Mesodermal cell (in vitro differentiated cells): ENCODE results near the gene SMIM9.

Experiments
- H3K27ac ChIP-seq: 2 replicates; pipeline ENCODE4 v1.7.0; 2013; ENCODE audit warnings: mild to moderate bottlenecking, low read depth, low read length, moderate library complexity; ENCODE audit not compliant: severe bottlenecking
- H3K36me3 ChIP-seq: 2 replicates; pipeline ENCODE4 v1.7.1; 2013; ENCODE audit warnings: mild to moderate bottlenecking, low read length, moderate library complexity; ENCODE audit not compliant: control insufficient read depth, insufficient read depth
- H3K4me1 ChIP-seq: one replicate; pipeline ENCODE4 v1.7.1; 2013; ENCODE audit warnings: mild to moderate bottlenecking, low read length; ENCODE audit not compliant: insufficient read depth, control insufficient read depth, poor library complexity, severe bottlenecking
- H3K4me3 ChIP-seq: 2 replicates; pipeline ENCODE4 v1.7.0; 2013; ENCODE audit warnings: low read length, control low read depth, mild to moderate bottlenecking; ENCODE audit not compliant: insufficient read depth, poor library complexity, severe bottlenecking; ENCODE audit errors: extremely low read depth
- H3K9me3 ChIP-seq: 2 replicates; pipeline ENCODE4 v1.7.1; 2013; ENCODE audit warnings: mild to moderate bottlenecking, low read length, moderate library complexity; ENCODE audit not compliant: control insufficient read depth
- WGBS, 2 experiments: methylation state at CpG; one replicate each; pipeline ENCODE4 v1.1.5; 2013; ENCODE audit warnings: missing lambda C conversion rate in 2 of 2; ENCODE audit not compliant: insufficient coverage in 2 of 2; 5-methylcytosine and 5-hydroxymethylcytosine counted together

The SMIM9 gene

GRCh38 chrX:154800478-154801210, 33.8 kb downstream of the SMIM9 start:
- Histone ChIP-seq H3K36me3 (no peaks in the 10 kb centered on the region), H3K9me3 (no peaks in the 10 kb centered on the region), H3K27ac (no peak overlapping the region), H3K4me1 (peaks cover 23% of the 10 kb centered on the region), H3K4me3 (no peak overlapping the region)
- 92% methylated on average over 2 of the region's 8 CpGs; no CpG with 5 or more reads in 1 of the 2 experiments for WGBS, 2 experiments

GRCh38 chrX:154799556-154800348, 34.7 kb downstream of the SMIM9 start:
- Histone ChIP-seq H3K4me1 (peaks cover 23% of the 10 kb centered on the region), H3K4me3 (no peak overlapping the region), H3K27ac (peak overlapping the region; percentile 80), H3K9me3 (no peaks in the 10 kb centered on the region), H3K36me3 (no peaks in the 10 kb centered on the region)
- WGBS, 2 experiments, result 40 to 79% methylated on average over 2 of the region's 9 CpGs

GRCh38 chrX:154797006-154797405, 37.5 kb downstream of the SMIM9 start:
- Histone ChIP-seq H3K4me3 (no peak overlapping the region), H3K36me3 (no peaks in the 10 kb centered on the region), H3K27ac (no peak overlapping the region), H3K9me3 (no peaks in the 10 kb centered on the region), H3K4me1 (peaks cover 23% of the 10 kb centered on the region)
- WGBS, 2 experiments, result 100% methylated on average over 1 of the region's 6 CpGs; no CpG with 5 or more reads in 1 of the 2 experiments

DNA sequence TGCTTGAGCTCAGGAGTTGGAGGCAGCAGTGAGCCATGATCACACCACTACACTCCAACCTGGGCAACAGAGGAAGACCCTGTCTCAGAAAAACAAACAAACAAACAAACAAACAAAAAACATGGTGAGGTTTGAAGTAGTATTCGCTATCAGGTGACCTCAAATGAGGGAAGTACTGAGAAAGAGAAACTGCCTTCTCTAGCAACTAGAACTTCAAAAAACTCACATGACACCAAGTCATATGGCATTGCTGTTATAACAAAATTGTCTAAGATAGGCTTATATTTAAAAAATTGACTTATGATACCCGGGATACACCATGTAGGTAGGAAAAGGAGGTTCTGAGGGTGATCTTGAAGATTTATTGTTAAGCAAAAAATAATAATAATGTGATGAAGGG, 39.4 kb downstream of the SMIM9 start:
- no peaks in the 10 kb centered on the region for H3K36me3 ChIP-seq
- no peak overlapping the region for H3K4me3 ChIP-seq
- peaks cover 17% of the 10 kb centered on the region for H3K4me1 ChIP-seq
- no peaks in the 10 kb centered on the region for H3K9me3 ChIP-seq
- WGBS, 2 experiments, result no CpG with 5 or more reads among the region's 2 CpGs
- no peak overlapping the region for H3K27ac ChIP-seq

DNA sequence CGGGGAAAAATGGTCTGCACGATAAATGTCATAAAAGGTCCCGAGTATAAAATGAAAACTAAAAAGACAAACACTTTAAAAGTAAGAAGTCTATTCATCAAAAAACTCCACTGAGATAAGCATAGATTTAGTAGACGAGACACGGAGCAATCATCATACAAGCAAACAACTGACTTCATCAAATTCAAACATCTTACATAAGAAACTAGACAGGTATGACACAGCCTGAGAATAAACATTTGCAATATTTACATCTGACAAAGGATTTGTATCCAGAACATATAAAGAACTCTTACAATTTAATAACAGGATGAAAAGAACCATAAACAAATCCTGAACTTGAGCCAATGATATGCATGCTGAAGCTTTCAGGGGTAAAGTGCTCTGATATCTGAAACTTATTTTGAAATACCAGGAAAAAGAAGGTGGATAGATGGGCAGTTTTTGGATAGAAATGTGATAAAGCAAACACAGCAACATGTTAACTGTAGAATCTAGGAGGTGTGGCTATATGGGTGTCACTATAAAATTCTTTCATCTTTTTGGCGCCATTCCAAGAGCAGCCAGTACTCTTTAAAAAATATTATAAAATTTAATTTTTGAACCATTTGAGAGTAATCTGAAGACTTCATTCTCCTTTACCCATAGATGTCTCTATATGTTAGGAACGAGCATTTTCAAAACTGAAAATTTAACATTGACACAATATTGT, 41.2 kb downstream of the SMIM9 start:
- WGBS, 2 experiments, result 82 to 100% methylated on average over 1 to 3 of the region's 7 CpGs
- no peaks in the 10 kb centered on the region for H3K36me3 ChIP-seq
- H3K27ac ChIP-seq, result no peak overlapping the region
- no peaks in the 10 kb centered on the region for H3K9me3 ChIP-seq
- H3K4me3 ChIP-seq, result no peak overlapping the region
- peaks cover 8% of the 10 kb centered on the region for H3K4me1 ChIP-seq

- Histone ChIP-seq H3K4me3 (no peak overlapping the region), H3K36me3 (no peaks in the 10 kb centered on the region), H3K27ac (no peak overlapping the region), H3K4me1 (peaks cover under 1% of the 10 kb centered on the region), H3K9me3 (no peaks in the 10 kb centered on the region)
- WGBS, 2 experiments, result 100% methylated on average over 2 of the region's 8 CpGs; no CpG with 5 or more reads in 1 of the 2 experiments
These were observed 42.5 kb downstream of the SMIM9 start for GRCh38 chrX:154791939-154792338.

DNA sequence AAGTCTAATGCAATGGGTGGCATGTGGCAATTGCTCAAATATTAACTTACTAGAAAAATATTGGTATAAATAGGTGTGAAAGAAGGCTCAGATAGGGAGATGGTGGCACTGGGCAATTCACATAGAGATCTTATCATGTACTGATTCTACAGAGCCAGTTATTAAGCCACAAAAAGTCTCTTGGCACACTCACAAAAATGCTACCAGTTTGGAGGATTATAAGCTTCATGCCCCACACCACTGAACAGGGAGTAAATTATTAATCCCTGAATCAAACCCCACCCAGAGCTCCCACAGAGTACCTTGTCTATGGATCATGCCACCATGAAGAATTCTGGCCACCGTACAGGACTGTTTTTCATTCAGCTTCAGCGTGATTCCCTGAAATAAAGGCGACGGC, 43.0 kb downstream of the SMIM9 start:
- Histone ChIP-seq H3K4me1 (no peaks in the 10 kb centered on the region), H3K4me3 (no peak overlapping the region), H3K27ac (no peak overlapping the region), H3K36me3 (no peaks in the 10 kb centered on the region), H3K9me3 (no peaks in the 10 kb centered on the region)
- whole genome bisulfite sequencing, 2 experiments, result no CpG with 5 or more reads among the region's 4 CpGs

DNA sequence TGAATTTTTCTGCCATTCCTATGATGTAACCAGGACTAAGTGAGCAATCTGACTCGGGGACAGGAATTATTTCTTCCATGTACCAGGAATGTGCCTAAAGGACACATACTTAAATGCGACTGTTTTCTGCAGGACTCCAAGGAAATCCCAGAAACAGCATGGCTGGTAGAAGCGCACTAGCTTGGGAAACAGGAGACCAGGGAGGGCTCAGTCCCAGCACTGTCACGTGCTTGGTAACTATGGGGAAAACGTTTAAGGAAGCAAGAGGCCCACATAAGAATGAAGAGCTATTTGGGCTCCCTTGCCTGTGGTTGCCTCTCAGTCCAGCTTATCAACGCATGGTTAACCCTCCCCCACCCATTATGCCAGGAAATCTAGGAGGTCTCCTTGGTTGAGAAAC, 48.7 kb downstream of the SMIM9 start:
- 80 to 95% methylated on average over 3 of the region's 6 CpGs for WGBS, 2 experiments

GRCh38 chrX:154784149-154784995, 50.1 kb downstream of the SMIM9 start:
- Histone ChIP-seq H3K4me1 (no peaks in the 10 kb centered on the region), H3K36me3 (peaks cover 4% of the 10 kb centered on the region), H3K4me3 (no peak overlapping the region), H3K9me3 (no peaks in the 10 kb centered on the region), H3K27ac (no peak overlapping the region)
- 97% methylated on average over 5 of the region's 13 CpGs for WGBS, 2 experiments

More for the DNA sequence above, 48.7 kb downstream of the SMIM9 start:
- no peaks in the 10 kb centered on the region for H3K9me3 ChIP-seq
- no peaks in the 10 kb centered on the region for H3K4me1 ChIP-seq
- H3K4me3 ChIP-seq, result no peak overlapping the region
- no peaks in the 10 kb centered on the region for H3K36me3 ChIP-seq
- no peak overlapping the region for H3K27ac ChIP-seq

DNA sequence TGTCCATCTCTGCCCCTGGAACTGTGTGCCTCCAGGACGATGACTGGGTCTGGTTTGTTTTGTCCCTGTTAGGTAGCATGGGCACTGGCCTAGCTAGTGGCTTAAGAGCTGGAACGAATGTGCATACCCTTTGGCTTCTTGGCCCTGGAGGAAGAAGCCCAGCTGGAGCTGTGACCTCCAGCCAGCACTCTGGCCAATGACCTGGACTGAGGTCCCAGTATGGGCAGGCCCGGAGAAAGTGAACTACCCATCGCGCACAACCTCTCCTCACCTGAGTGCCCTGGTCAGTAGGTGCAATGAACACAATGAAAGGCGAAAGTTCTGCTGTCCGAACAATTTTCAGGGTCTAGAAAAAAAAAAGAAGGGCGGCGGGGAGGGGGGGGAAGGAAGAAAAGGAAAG, 53.5 kb downstream of the SMIM9 start:
- Histone ChIP-seq H3K4me3 (no peak overlapping the region), H3K9me3 (no peaks in the 10 kb centered on the region), H3K4me1 (no peaks in the 10 kb centered on the region), H3K27ac (no peak overlapping the region), H3K36me3 (peaks cover 29% of the 10 kb centered on the region)
- 92% methylated on average over 2 of the region's 9 CpGs; no CpG with 5 or more reads in 1 of the 2 experiments for WGBS, 2 experiments
